Fibroblast of skin of left biceps (primary cell): ENCODE results near the gene TNFRSF21.
A peak's percentile ranks its signal among the peaks of the same experiment; 100 is the strongest.
"Not testable (repeated sequence)": the region's sequence is repeated elsewhere in the genome, so short reads cannot be mapped to it uniquely, and the experiment has no call there.

Source experiments
- DNase-seq, 2 experiments: peaks; one replicate each; pipeline ENCODE4 v3.0.0-alpha.2; 2013; ENCODE audit warnings: low read depth in 2 of 2

Gene TNFRSF21

GRCh38 chr6:47252633-47253032 lies 57.1 kb downstream of the TNFRSF21 start:
- no peak for DNase-seq

- no peak for DNase-seq
Measured at GRCh38 chr6:47251396-47251795, 58.3 kb downstream of the TNFRSF21 start.

- DNase-seq = no peak
Measured at GRCh38 chr6:47250302-47250701, 59.4 kb downstream of the TNFRSF21 start.

- no peak for DNase-seq
Measured at GRCh38 chr6:47248446-47248845, 61.3 kb downstream of the TNFRSF21 start.

- no peak for DNase-seq
Measured at GRCh38 chr6:47247227-47247797, 62.4 kb downstream of the TNFRSF21 start.

- no peak for DNase-seq
Measured at GRCh38 chr6:47246551-47246950, 63.2 kb downstream of the TNFRSF21 start.

GRCh38 chr6:47245745-47246371 lies 63.8 kb downstream of the TNFRSF21 start:
- no peak for DNase-seq

GRCh38 chr6:47242483-47243386 lies 67.0 kb downstream of the TNFRSF21 start:
- peak; percentile 43 to 47 for DNase-seq

- no peak for DNase-seq
Measured at GRCh38 chr6:47241742-47242482, 67.8 kb downstream of the TNFRSF21 start.

- no peak for DNase-seq
Measured at GRCh38 chr6:47240277-47240890, 69.3 kb downstream of the TNFRSF21 start.

- no peak for DNase-seq
Measured at GRCh38 chr6:47239546-47239945, 70.2 kb downstream of the TNFRSF21 start.

- no peak for DNase-seq
Measured at GRCh38 chr6:47238456-47238995, 71.2 kb downstream of the TNFRSF21 start.

GRCh38 chr6:47237196-47237595 lies 72.5 kb downstream of the TNFRSF21 start:
- DNase-seq = no peak

GRCh38 chr6:47235964-47236760 lies 73.5 kb downstream of the TNFRSF21 start:
- no peak for DNase-seq

- no peak for DNase-seq
Measured at GRCh38 chr6:47235421-47235820, 74.3 kb downstream of the TNFRSF21 start.

GRCh38 chr6:47234266-47234933 lies 75.3 kb downstream of the TNFRSF21 start:
- no peak for DNase-seq

- no peak for DNase-seq
Measured at GRCh38 chr6:47231151-47231550, 78.6 kb downstream of the TNFRSF21 start.

GRCh38 chr6:47230579-47230978 lies 79.1 kb downstream of the TNFRSF21 start:
- no peak for DNase-seq

GRCh38 chr6:47229255-47229654 lies 80.5 kb downstream of the TNFRSF21 start:
- DNase-seq = no peak

GRCh38 chr6:47228093-47228492 lies 81.6 kb downstream of the TNFRSF21 start:
- DNase-seq = not testable (repeated sequence)
